K562 (cell line): ENCODE data around the gene CD207. TPM values are rescaled to one million over a fixed set of nuclear protein-coding genes. Genes with fewer than 3 reads are reported as not detected.

Experiments
- ATAC-seq: fragments of 200-7000 bp; cut with Tn5 transposase; 3 replicates; pipeline ENCODE4 v1.9.1; 2020; ENCODE audit warnings: moderate library complexity
- BruUV-seq: library from RNA; stranded (reverse); fragments of 400-500 nt; replicated peaks from 2 replicates; lab custom pipeline; 2021; lab: Mats Ljungman, UMichigan
- CTCF ChIA-PET: fragments of 300-600 bp; formaldehyde crosslinking; extraction: SDS; loops from one replicate; lab custom pipeline; 2021; ENCODE audit warnings: low intra/inter-chr PET ratio; lab: Yijun Ruan, JAX
- POLR2A ChIA-PET: fragments of 300-600, 350-650 bp; sonication (Branson Sonifier 250); formaldehyde crosslinking; extraction: SDS; loops from one replicate; lab custom pipeline; 2021; ENCODE audit warnings: antibody characterized with exemption, inconsistent platforms; lab: Yijun Ruan, JAX
- DNase-seq, 4 experiments: peaks; one replicate each; pipeline versions ENCODE4 v3.0.0 to v3.0.0-alpha.2; 2011 to 2018; ENCODE audit warnings: low spot score in 3 of 4, mixed read lengths in 3 of 4; ENCODE audit errors: extremely low read depth in 1 of 4
- FAIRE-seq: peaks from 2 replicates; lab custom pipeline; 2011; peaks lifted over from hg19 to GRCh38; lab: Jason Lieb, UNC
- H2AFZ ChIP-seq: 2 replicates; pipeline ENCODE4 v1.6.0; 2011; ENCODE audit warnings: low read depth, low read length, control low read depth, inconsistent platforms
- H3K27ac ChIP-seq: fragments of 200-600 bp; 3 replicates; pipeline ENCODE4 v1.8.0; 2011; ENCODE audit warnings: low read depth, mild to moderate bottlenecking, control low read depth, inconsistent platforms, low read length, moderate library complexity, mixed read lengths; ENCODE audit errors: extremely low read depth
- H3K27me3 ChIP-seq, 2 experiments: fragments of 300-600 bp in 1 of 2; 2 replicates in 1 of 2; 3 replicates in 1 of 2; pipeline versions ENCODE4 v1.6.0 to v1.8.0; 2011; ENCODE audit warnings: inconsistent platforms in 2 of 2, low read length in 2 of 2, mild to moderate bottlenecking in 1 of 2, mixed read lengths in 1 of 2, moderate library complexity in 1 of 2; ENCODE audit not compliant: control insufficient read depth in 2 of 2, insufficient read depth in 2 of 2
- H3K36me3 ChIP-seq: fragments of 300-600 bp; 3 replicates; pipeline ENCODE4 v1.8.0; 2011; ENCODE audit warnings: mild to moderate bottlenecking, low read length, inconsistent platforms; ENCODE audit not compliant: control insufficient read depth, insufficient read depth
- H3K4me1 ChIP-seq, 2 experiments: fragments of 200-600 bp in 1 of 2; replicated peaks in 1 of 2; 2 replicates in 1 of 2; 3 replicates in 1 of 2; pipeline versions ENCODE4 v1.5.1 to v1.8.0; 2011; ENCODE audit warnings: inconsistent platforms in 2 of 2, low read length in 2 of 2, mild to moderate bottlenecking in 1 of 2, mixed read lengths in 1 of 2, moderate library complexity in 1 of 2; ENCODE audit not compliant: control insufficient read depth in 2 of 2, insufficient read depth in 2 of 2
- H3K4me2 ChIP-seq: 2 replicates; pipeline ENCODE4 v1.6.1; 2011; ENCODE audit warnings: low read length, control low read depth, inconsistent platforms, mixed read lengths; ENCODE audit not compliant: insufficient read depth
- H3K4me3 ChIP-seq: fragments of 200-600 bp; sonication (generic), shearing (Covaris generic); 2 replicates; pipeline ENCODE4 v1.5.1; 2016; ENCODE audit warnings: control low read depth, inconsistent platforms
- H3K79me2 ChIP-seq: fragments of 200-600 bp; 3 replicates; pipeline ENCODE4 v1.8.0; 2011; ENCODE audit warnings: low read length, inconsistent platforms; ENCODE audit not compliant: control insufficient read depth, insufficient read depth
- H3K9ac ChIP-seq, 2 experiments: 2 replicates each; pipeline versions ENCODE4 v1.6.0 to v1.6.1; 2011; ENCODE audit warnings: low read depth in 2 of 2, low read length in 2 of 2, control low read depth in 1 of 2, inconsistent platforms in 1 of 2, mild to moderate bottlenecking in 1 of 2, mixed read lengths in 1 of 2; ENCODE audit not compliant: insufficient read depth in 1 of 2
- H3K9me1 ChIP-seq: one replicate; pipeline ENCODE4 v1.6.0; 2011; ENCODE audit warnings: inconsistent platforms, mild to moderate bottlenecking, low read length, moderate library complexity; ENCODE audit not compliant: control insufficient read depth, insufficient read depth
- H3K9me3 ChIP-seq: replicated peaks from 2 replicates; pipeline ENCODE4 v1.5.1; 2011; ENCODE audit warnings: low read depth, low read length, inconsistent platforms; ENCODE audit not compliant: control insufficient read depth, insufficient read depth
- H4K20me1 ChIP-seq: replicated peaks from 2 replicates; pipeline ENCODE4 v1.6.1; 2011; ENCODE audit warnings: low read length, inconsistent platforms, mixed read lengths; ENCODE audit not compliant: control insufficient read depth, insufficient read depth
- ETV6 ChIP-seq, 3 experiments: fragments of 150-350 bp in 1 of 3; sonication (generic) in 1 of 3; formaldehyde crosslinking in 1 of 3; IDR thresholded peaks; 2 replicates each; pipeline versions ENCODE4 v1.6.1 to v1.8.0; 2014 to 2022; ENCODE audit warnings: borderline replicate concordance in 2 of 3, low read depth in 2 of 3, antibody characterized with exemption in 1 of 3, low read length in 1 of 3, mild to moderate bottlenecking in 1 of 3, missing genetic modification reagents in 1 of 3
- FOS ChIP-seq: IDR thresholded peaks from 3 replicates; pipeline ENCODE4 v1.6.1; 2011; ENCODE audit not compliant: insufficient read length; ENCODE audit errors: extremely low read depth
- FOXK1 ChIP-seq: sonication (generic); formaldehyde crosslinking; IDR thresholded peaks from 2 replicates; pipeline ENCODE4 v1.8.0; 2022; ENCODE audit warnings: missing genetic modification reagents, mild to moderate bottlenecking, borderline replicate concordance
- HMG20B ChIP-seq: fragments of 250-450 bp; sonication (Bioruptor Pico); IDR thresholded peaks from 2 replicates; pipeline ENCODE4 v1.5.0; 2021; ENCODE audit warnings: mild to moderate bottlenecking
- POLR2B ChIP-seq: fragments of 450-650 bp; IDR thresholded peaks from 2 replicates; pipeline ENCODE4 v1.6.1; 2018; ENCODE audit warnings: low read depth; ENCODE audit not compliant: partially characterized antibody
- POLR3A ChIP-seq: IDR thresholded peaks from 2 replicates; pipeline ENCODE4 v1.6.1; 2011; ENCODE audit warnings: borderline replicate concordance, mild to moderate bottlenecking, moderate library complexity; ENCODE audit not compliant: insufficient read length, insufficient read depth; ENCODE audit errors: extremely low read depth
- SREBF1 ChIP-seq: fragments of 150-350 bp; IDR thresholded peaks from 2 replicates; pipeline ENCODE4 v1.6.1; 2014; ENCODE audit warnings: antibody characterized with exemption, low read depth, low read length, borderline replicate concordance
- WGBS: fragments of 100-300 bp; shearing (Covaris generic); methylation state at CpG from one replicate; pipeline ENCODE4 v1.1.6; 2016; ENCODE audit warnings: low coverage, mixed read lengths; ENCODE audit not compliant: insufficient coverage; ENCODE audit errors: missing lambda C conversion rate; 5-methylcytosine and 5-hydroxymethylcytosine counted together
- in situ Hi-C: fragments of 300-500 bp; cut with MboI; formaldehyde crosslinking; loops from 4 replicates; pipeline ENCODE4 v1.15.0; 2018; ENCODE audit warnings: inconsistent platforms, mixed read lengths
- intact Hi-C: fragments of 100-400 bp; cut with micrococcal nuclease; formaldehyde crosslinking; loops from 2 replicates; pipeline ENCODE4 v1.14.2; 2022
- polyA plus RNA-seq, 8 experiments: library from polyadenylated mRNA; depleted of rRNA in 4 of 8; stranded (reverse) in 5 of 8; unstranded in 3 of 8; fragments of >200 nt; fragmentation: Nextera tagmentation in 2 of 8; fragmentation: Illumina TruSeq in 1 of 8; extraction: Ambion mirVana in 2 of 8; extraction: Trizol in 1 of 8; gene quantifications; 2 replicates each; pipeline versions ENCODE4 v1.2.1 to v1.2.3, GENCODE V29; 2011 to 2014; ENCODE audit warnings: inconsistent platforms in 1 of 8, missing spikeins in 1 of 8
- total RNA-seq, 7 experiments: library from RNA; depleted of rRNA in 6 of 7; stranded (reverse); fragments of >200 nt in 6 of 7; fragmentation: Illumina TruSeq in 2 of 7; extraction: Trizol in 2 of 7; gene quantifications; 2 replicates each; pipeline versions ENCODE4 v1.2.1 to v1.2.3, GENCODE V29; 2011 to 2021; ENCODE audit warnings: low replicate concordance in 1 of 7
- TF ChIP-seq, protein P1 (sequence below): fragments of 200-400 bp; formaldehyde crosslinking; IDR thresholded peaks from 2 replicates; pipeline ENCODE4 v1.6.1; 2017; ENCODE audit warnings: mild to moderate bottlenecking, low read depth, low read length, moderate library complexity
- TF ChIP-seq, protein P2 (sequence below): IDR thresholded peaks from 3 replicates; pipeline ENCODE4 v1.6.1; 2011; ENCODE audit warnings: borderline replicate concordance, mild to moderate bottlenecking; ENCODE audit not compliant: insufficient read length, insufficient read depth
- TF ChIP-seq, protein P3 (sequence below): sonication (generic); formaldehyde crosslinking; IDR thresholded peaks from 2 replicates; pipeline ENCODE4 v1.5.0; 2020; ENCODE audit warnings: missing genetic modification reagents
- TF ChIP-seq, protein P4 (sequence below): fragments of 450-650 bp; IDR thresholded peaks from one replicate; pipeline ENCODE4 v1.6.1; 2018; ENCODE audit warnings: mild to moderate bottlenecking, moderate library complexity; ENCODE audit not compliant: partially characterized antibody
- TF ChIP-seq, protein P5 (sequence below): IDR thresholded peaks from 2 replicates; pipeline ENCODE4 v1.6.1; 2012; ENCODE audit warnings: low read depth, low read length, improper control_type of control experiment, borderline replicate concordance

CD207 gene
- total and polyA plus RNA-seq, 9 of the 15 experiments (the other 6 are each of a cell fraction or from before 2014, with no cell fraction given), result not detected

DNA sequence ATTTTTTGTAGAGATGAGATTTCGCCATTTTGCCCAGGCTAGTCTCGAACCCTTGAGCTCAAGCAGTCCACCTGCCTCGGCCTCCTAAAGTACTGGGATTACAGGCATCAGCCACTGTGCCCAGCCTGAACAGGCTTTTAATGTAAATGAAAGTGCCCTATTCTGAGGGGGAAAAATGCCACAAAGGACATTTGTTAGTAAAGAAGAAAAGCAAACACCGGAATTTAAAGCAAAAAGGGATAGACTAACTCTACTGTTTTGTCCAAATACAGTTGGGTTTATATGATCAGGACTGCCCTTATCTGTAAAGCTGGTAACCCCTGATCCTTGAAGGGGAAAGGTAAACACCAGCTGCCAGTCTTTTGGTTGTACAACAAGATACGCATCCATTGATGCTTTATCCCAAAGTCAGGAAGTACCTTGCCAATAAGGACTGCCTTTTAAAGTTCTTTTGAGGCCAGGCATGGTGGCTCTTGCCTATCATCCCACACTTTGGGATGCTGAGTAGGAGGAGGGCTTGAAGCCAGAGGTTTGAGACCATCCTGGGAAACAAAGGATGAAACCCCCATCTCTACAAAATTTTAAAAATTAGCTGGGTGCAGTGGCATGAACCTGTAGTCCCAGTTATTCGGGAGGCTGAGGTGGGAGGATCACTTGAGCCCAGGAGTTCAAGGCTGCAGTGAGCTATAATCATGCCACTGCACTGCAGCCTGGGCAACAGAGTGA is 28.4 kb downstream of the CD207 start:
- Histone ChIP-seq H4K20me1 (0 out of 2 replicates have a peak, but pooled peaks cover 3% of the 10 kb centered on the region), H3K9me1 (no peaks in the 10 kb centered on the region), H3K9ac (no peak overlapping the region), H3K36me3 (no peaks in the 10 kb centered on the region), H3K27ac (no peak overlapping the region), H3K27me3 (peaks cover 24 to 39% of the 10 kb centered on the region in 2 experiments), H3K79me2 (no peaks in the 10 kb centered on the region), H2AFZ (no peak overlapping the region), H3K4me1 (no peaks in the 10 kb centered on the region), H3K4me2 (no peak overlapping the region), H3K9me3 (no peaks in the 10 kb centered on the region), H3K4me3 (no peak overlapping the region)
- DNase-seq (no peak), FAIRE-seq (no peak), ATAC-seq (no peak)
- BruUV-seq, result no TSS peak
- POLR2A ChIA-PET, result no interaction called here
- intact Hi-C loops (no loop called here), in situ Hi-C loops (no loop called here)
- 3% methylated on average over 6 of the region's 6 CpGs for WGBS
- CTCF ChIA-PET, result no interaction called here
- no peak for TF ChIP-seq POLR3A
- no peak for TF ChIP-seq FOXK1 (CRISPR knock-in tag)
- TF ChIP-seq, protein P1, sequence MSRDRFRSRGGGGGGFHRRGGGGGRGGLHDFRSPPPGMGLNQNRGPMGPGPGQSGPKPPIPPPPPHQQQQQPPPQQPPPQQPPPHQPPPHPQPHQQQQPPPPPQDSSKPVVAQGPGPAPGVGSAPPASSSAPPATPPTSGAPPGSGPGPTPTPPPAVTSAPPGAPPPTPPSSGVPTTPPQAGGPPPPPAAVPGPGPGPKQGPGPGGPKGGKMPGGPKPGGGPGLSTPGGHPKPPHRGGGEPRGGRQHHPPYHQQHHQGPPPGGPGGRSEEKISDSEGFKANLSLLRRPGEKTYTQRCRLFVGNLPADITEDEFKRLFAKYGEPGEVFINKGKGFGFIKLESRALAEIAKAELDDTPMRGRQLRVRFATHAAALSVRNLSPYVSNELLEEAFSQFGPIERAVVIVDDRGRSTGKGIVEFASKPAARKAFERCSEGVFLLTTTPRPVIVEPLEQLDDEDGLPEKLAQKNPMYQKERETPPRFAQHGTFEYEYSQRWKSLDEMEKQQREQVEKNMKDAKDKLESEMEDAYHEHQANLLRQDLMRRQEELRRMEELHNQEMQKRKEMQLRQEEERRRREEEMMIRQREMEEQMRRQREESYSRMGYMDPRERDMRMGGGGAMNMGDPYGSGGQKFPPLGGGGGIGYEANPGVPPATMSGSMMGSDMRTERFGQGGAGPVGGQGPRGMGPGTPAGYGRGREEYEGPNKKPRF, result no peak
- no peak for TF ChIP-seq FOS
- TF ChIP-seq POLR2B, result no peak
- TF ChIP-seq, protein P2, sequence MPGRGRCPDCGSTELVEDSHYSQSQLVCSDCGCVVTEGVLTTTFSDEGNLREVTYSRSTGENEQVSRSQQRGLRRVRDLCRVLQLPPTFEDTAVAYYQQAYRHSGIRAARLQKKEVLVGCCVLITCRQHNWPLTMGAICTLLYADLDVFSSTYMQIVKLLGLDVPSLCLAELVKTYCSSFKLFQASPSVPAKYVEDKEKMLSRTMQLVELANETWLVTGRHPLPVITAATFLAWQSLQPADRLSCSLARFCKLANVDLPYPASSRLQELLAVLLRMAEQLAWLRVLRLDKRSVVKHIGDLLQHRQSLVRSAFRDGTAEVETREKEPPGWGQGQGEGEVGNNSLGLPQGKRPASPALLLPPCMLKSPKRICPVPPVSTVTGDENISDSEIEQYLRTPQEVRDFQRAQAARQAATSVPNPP, result no peak
- no peak for TF ChIP-seq HMG20B (CRISPR knock-in tag)
- TF ChIP-seq, protein P3, sequence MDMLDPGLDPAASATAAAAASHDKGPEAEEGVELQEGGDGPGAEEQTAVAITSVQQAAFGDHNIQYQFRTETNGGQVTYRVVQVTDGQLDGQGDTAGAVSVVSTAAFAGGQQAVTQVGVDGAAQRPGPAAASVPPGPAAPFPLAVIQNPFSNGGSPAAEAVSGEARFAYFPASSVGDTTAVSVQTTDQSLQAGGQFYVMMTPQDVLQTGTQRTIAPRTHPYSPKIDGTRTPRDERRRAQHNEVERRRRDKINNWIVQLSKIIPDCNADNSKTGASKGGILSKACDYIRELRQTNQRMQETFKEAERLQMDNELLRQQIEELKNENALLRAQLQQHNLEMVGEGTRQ (CRISPR knock-in tag), result no peak
- no peak for TF ChIP-seq SREBF1
- TF ChIP-seq ETV6 (IDR thresholded peaks at IDR 0.05; ENCODE audit: borderline replicate concordance in 1 of 2, low read depth in 2 of 2, low read length in 1 of 2), result no peak
- no peak for TF ChIP-seq ETV6 (CRISPR knock-in tag; IDR thresholded peaks at IDR 0.05; ENCODE audit: borderline replicate concordance)
- TF ChIP-seq, protein P4, sequence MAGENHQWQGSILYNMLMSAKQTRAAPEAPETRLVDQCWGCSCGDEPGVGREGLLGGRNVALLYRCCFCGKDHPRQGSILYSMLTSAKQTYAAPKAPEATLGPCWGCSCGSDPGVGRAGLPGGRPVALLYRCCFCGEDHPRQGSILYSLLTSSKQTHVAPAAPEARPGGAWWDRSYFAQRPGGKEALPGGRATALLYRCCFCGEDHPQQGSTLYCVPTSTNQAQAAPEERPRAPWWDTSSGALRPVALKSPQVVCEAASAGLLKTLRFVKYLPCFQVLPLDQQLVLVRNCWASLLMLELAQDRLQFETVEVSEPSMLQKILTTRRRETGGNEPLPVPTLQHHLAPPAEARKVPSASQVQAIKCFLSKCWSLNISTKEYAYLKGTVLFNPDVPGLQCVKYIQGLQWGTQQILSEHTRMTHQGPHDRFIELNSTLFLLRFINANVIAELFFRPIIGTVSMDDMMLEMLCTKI, result no peak
- TF ChIP-seq, protein P5, sequence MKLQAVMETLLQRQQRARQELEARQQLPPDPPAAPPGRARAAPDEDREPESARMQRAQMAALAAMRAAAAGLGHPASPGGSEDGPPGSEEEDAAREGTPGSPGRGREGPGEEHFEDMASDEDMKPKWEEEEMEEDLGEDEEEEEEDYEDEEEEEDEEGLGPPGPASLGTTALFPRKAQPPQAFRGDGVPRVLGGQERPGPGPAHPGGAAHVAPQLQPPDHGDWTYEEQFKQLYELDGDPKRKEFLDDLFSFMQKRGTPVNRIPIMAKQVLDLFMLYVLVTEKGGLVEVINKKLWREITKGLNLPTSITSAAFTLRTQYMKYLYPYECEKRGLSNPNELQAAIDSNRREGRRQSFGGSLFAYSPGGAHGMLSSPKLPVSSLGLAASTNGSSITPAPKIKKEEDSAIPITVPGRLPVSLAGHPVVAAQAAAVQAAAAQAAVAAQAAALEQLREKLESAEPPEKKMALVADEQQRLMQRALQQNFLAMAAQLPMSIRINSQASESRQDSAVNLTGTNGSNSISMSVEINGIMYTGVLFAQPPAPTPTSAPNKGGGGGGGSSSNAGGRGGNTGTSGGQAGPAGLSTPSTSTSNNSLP, result no peak
